NK-92 treated with Interleukin-12 subunit alpha and Interleukin-12 subunit beta, amount 100 ng/mL, for 24 hours (cell line): ENCODE results near the gene SELENOF.
A peak's percentile ranks its signal among the peaks of the same experiment; 100 is the strongest.
"Not testable (repeated sequence)": the region's sequence is repeated elsewhere in the genome, so short reads cannot be mapped to it uniquely, and the experiment has no call there.

Source experiments
- DNase-seq: peaks from one replicate; lab custom pipeline; 2025; lab: John Stamatoyannopoulos, UW

The SELENOF gene

GRCh38 chr1:86858524-86859261 is 55.2 kb downstream of the SELENOF start:
- no peak for DNase-seq

DNA sequence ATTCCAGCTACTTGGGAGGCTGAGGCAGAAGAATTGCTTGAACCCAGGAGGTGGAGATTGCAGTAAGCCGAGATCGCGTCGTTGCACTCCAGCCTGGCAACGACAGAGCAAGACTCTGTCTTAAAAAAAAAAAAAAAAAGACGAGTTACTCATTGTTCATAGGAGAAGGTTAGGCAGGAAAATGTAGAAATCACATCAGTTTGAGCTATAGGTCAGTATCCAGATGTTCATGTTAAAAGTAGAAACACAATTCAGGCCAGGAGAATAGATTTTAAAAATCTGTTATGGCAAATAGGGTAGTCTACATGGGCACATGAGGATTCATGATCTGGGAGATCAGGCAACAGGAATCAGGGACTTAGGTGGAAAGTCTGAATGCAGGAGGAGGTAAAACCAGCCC is 57.7 kb downstream of the SELENOF start:
- no peak for DNase-seq

DNA sequence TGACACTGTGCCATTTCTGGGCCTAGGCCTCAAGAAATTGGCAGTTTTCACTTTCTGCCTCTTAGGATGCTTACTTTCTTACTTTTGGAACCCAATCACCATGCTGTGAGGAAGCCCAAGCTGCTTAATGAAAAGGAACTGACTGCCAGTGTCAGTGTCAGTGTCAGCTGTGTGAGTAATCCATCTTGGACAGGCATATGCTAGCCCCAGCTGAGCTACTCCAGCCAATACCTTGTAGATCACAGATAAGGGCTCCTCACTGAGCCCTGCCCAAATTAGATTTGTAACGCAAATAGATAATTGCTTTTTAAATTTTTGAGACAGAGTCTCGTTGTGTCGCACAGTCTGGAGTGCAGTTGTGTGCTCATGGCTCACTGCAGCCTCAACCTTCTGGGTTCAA is 59.6 kb downstream of the SELENOF start:
- no peak for DNase-seq

GRCh38 chr1:86852782-86853408 is 61.0 kb downstream of the SELENOF start:
- no peak for DNase-seq

DNA sequence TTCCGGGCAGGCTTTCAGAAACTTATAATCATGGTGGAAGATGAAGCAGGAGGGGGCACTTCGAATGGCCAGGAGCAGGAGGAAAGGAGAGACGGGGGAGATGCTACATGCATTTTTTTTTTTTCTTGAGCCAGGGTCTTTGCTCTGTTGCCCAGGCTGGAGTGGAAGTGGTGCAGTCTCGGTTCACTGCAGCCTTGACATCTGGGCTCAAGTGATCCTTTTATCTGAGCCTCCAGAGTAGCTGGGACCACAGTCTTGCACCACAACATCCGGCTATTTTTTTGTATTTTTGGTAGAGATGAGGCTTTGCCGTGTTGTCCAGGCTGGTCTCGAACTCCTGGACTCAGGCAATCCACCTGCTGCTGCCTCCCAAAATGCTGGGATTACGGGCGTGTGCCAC is 61.6 kb downstream of the SELENOF start:
- no peak for DNase-seq

- DNase-seq, result no peak
These were observed 64.2 kb downstream of the SELENOF start for GRCh38 chr1:86849756-86850155.

DNA sequence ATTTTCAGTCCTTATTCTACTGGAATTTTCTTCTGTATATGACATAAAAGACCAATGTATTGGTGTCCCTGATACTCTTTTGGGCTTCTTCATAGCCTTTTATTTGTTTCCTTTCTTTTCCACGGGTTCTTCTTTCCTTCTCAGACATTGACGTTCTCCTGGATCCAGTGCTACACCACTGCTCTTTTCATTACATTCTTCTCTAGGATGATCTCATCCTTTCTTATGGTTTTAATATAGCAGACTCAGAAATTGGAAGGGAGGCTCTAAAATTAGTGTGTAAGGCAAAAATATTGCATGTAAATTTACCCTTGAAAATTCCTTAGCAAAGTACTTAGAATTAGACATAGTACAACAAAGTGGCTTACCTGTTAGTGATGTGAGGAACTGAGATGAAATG is 65.3 kb downstream of the SELENOF start:
- no peak for DNase-seq

DNA sequence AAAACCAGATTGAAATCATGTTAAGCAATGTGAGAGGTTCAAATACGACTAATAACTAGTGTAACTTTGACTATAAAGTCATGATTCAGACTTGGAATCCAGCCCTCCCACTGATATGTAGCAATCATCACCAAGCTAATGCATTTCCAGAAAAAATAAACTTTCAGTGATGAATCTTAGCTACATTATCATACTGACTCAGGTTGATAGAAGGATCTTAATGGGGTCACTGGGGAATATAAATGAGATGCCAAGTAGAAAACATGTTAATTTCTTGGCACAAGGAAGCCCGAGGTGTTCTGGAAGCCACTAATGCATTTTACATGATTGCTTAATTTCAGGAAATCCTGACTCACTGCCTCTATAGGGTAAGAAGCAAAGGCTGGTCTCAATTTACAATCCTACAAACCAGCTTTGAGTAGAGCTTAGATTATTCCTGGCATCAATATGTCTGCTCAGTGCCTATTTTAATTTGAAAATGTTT is 67.7 kb downstream of the SELENOF start:
- no peak for DNase-seq

DNA sequence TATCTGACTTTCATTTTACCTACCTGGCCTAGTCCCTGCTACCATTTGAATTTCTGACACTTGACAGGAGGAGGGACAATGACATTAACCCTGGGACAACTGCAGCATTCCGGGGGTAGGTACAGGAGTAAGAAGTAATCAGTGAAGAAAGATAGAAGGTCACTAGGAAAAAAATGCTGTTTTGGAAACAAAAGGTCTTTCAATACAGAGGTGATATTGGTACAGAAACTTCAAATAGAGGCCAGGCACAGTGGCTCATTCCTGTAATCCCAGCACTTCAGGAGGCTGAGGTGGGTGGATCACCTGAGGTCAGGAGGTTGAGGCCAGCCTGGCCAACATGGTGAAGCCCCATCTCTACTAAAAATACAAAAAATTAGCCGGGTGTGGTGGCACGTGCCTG is 68.4 kb downstream of the SELENOF start:
- DNase-seq, result no peak

- DNase-seq, result no peak
These were observed 72.8 kb downstream of the SELENOF start for GRCh38 chr1:86841116-86841515.

- DNase-seq, result peak; percentile 47
These were observed 80.3 kb downstream of the SELENOF start for GRCh38 chr1:86833461-86834215.

- no peak for DNase-seq
These were observed 81.5 kb downstream of the SELENOF start for GRCh38 chr1:86832433-86832832.

DNA sequence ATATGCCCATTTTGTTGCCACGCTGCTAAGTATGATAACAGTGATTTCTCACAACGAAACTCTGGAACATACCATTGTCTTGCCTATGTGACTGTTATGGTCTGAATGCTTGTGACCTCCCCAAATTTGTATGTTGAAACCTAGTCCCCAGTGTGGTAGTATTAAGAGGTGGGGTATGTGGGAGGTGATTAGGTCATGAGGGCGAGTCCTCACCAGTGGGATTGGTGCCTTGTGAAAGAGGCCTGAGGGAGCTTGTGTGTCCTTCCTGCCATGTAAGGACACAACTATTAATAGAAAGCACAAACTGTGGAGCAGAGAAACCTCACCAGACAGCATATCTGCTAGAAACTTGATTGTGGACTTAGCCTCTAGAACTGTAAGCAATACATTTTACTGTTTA is 84.6 kb downstream of the SELENOF start:
- no peak for DNase-seq

DNA sequence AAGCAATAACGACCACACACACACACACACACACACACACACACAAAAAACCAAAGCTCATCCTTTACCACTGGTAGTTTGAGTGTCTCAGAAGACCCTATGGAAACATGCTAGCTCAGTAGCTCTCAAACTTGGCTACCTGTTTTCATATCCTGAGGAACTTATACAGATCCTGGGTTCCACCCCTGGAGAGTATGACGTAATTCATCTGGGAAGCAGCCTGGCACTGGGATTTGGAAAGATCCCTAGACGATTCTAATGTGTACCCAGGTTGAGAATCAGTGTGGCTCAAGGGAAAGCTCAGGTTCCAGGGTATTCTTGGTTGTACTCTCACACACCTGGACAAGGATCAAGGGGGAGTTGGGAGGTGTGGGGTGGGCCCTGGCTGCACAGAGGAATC is 85.9 kb downstream of the SELENOF start:
- no peak for DNase-seq

GRCh38 chr1:86826856-86827255 is 87.1 kb downstream of the SELENOF start:
- DNase-seq, result no peak

DNA sequence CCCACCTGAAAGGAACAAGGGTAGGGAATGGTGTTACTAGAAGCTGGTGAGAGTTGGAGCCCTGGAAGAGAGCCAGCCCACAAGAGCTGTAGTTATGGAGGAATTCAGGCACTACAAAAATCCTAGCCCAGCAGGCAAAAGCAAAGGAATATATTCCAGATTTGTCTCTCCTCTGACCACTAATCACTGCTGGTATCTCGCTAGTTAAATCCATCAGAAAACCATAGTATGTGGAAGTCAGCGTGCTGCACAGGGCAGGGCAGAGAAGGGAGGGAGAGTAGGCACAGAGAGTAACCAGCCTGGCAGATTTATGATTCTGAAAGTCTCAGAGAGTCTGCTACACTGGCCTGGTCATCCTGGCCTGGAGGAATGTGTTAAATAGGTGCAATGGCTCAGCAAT is 88.6 kb downstream of the SELENOF start:
- DNase-seq, result no peak

DNA sequence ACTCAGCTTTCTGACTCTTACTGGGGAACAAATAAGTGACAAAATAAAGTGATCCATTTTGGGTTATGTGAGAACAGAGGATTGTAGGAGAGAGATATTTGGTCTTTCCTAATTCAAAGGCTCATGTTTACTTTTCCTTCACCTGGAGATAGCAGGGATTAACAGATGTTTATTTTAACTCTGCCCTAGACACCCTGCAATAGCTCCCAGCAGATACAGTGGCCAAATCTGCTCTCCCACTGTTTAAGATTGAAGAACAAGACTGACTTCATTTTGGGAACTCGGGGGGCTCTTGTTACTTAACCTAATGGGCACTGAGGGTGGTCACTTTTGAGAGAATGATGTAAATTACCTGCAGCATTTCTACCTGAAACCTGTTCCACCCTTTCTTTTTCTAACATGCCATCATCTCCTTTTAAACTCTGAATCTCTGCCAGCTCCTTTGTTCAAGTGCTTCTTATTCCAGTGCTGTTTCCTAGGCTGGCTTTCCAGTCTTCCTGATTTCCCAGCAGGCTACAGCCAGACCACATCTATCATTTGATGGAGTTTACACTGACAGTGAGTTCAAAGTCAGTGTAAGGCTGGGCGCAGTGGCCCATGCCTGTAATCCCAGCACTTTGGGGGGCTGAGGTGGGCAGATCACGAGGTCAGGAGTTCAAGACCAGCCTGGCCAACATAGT is 90.0 kb downstream of the SELENOF start:
- DNase-seq, result no peak

GRCh38 chr1:86823386-86823785 is 90.5 kb downstream of the SELENOF start:
- no peak for DNase-seq

DNA sequence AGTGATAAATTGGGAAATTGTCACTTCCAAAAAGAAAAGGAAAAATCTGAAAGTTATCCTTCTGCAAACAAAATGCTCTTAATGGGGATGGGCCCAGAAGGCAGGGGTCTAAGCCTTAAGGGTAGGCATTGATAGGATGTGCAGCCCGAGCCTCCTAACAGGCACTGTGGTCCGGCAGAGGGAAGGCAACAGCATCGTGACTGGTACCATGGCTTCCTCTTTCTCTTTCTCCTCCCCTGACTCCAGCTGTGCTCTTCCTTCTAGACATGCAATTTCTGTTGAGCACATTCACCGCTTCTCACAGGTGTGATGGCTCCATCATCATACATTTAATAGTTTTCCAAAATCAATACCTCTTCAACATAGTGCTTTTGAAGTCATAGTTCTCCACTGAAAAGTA is 91.5 kb downstream of the SELENOF start:
- no peak for DNase-seq

DNA sequence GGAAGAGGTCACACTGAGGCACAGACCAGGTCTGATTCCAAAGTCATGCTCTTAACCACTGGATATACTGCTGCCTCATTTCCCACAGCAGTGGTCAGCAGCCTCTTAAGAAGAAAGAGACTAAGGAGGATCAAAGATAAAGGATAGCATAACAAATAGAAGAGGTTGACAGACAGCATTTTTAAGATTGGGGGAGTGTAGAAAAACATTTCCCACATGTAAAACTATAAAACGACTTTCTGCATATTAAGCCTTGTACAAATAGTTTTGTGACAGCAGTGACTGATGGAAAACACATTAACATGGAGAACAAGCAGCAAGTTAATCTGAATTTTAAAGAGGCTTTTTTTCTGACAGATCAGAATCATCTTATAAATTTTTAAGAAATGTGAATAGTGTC is 92.0 kb downstream of the SELENOF start:
- DNase-seq, result no peak

DNA sequence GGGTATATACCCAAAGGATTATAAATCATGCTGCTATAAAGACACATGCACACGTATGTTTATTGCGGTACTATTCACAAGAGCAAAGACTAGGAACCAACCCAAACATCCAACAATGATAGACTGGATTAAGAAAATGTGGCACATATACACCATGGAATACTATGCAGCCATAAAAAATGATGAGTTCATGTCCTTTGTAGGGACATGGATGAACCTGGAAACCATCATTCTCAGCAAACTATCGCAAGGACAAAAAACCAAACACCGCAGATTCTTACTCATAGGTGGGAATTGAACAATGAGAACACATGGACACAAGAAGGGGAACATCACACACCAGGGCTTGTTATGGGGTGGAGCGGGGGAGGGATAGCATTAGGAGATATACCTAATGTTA is 94.0 kb downstream of the SELENOF start:
- DNase-seq, result not testable (repeated sequence)

GRCh38 chr1:86817246-86817826 is 96.6 kb downstream of the SELENOF start:
- DNase-seq, result not testable (repeated sequence)
